ENCODE measurements around the gene MVB12B. TPM values are rescaled to one million over a fixed set of nuclear protein-coding genes. Genes with fewer than 3 reads are reported as not detected.
"Not testable (repeated sequence)": the region's sequence is repeated elsewhere in the genome, so short reads cannot be mapped to it uniquely, and the experiment has no call there.

MVB12B gene
- total RNA-seq, 1 experiment from 2014 or later, result 6.1 TPM

- peak; percentile 90 for DNase-seq (ENCODE audit: low read depth)
These were observed 144.5 kb downstream of the MVB12B start for GRCh38 chr9:126471084-126471624.

GRCh38 chr9:126472198-126472947 lies 145.7 kb downstream of the MVB12B start:
- DNase-seq (ENCODE audit: low read depth), result no peak

- no peak for DNase-seq (ENCODE audit: low read depth)
These were observed 146.3 kb downstream of the MVB12B start for GRCh38 chr9:126472948-126473298.

GRCh38 chr9:126474206-126474765 lies 147.7 kb downstream of the MVB12B start:
- peak; percentile 63 for DNase-seq (ENCODE audit: low read depth)

- peak; percentile 95 for DNase-seq (ENCODE audit: low read depth)
These were observed 148.3 kb downstream of the MVB12B start for GRCh38 chr9:126474786-126475485.

- no peak for DNase-seq (ENCODE audit: low read depth)
These were observed 149.4 kb downstream of the MVB12B start for GRCh38 chr9:126475933-126476555.

GRCh38 chr9:126477432-126477831 lies 150.8 kb downstream of the MVB12B start:
- DNase-seq (ENCODE audit: low read depth), result not testable (repeated sequence)

GRCh38 chr9:126478216-126478981 lies 151.8 kb downstream of the MVB12B start:
- no peak for DNase-seq (ENCODE audit: low read depth)

GRCh38 chr9:126479515-126479914 lies 152.9 kb downstream of the MVB12B start:
- DNase-seq (ENCODE audit: low read depth), result no peak

- no peak for DNase-seq (ENCODE audit: low read depth)
These were observed 154.2 kb downstream of the MVB12B start for GRCh38 chr9:126480813-126481212.

GRCh38 chr9:126481862-126482261 lies 155.2 kb downstream of the MVB12B start:
- no peak for DNase-seq (ENCODE audit: low read depth)

GRCh38 chr9:126482361-126483044 lies 155.9 kb downstream of the MVB12B start:
- DNase-seq (ENCODE audit: low read depth), result peak; percentile 36

GRCh38 chr9:126483468-126484073 lies 156.9 kb downstream of the MVB12B start:
- DNase-seq (ENCODE audit: low read depth), result no peak

- no peak for DNase-seq (ENCODE audit: low read depth)
These were observed 159.0 kb downstream of the MVB12B start for GRCh38 chr9:126485662-126486061.

- DNase-seq (ENCODE audit: low read depth), result no peak
These were observed 159.6 kb downstream of the MVB12B start for GRCh38 chr9:126486276-126486675.

GRCh38 chr9:126487856-126488255 lies 161.2 kb downstream of the MVB12B start:
- no peak for DNase-seq (ENCODE audit: low read depth)

- DNase-seq (ENCODE audit: low read depth), result no peak
These were observed 161.7 kb downstream of the MVB12B start for GRCh38 chr9:126488310-126488709.

- DNase-seq (ENCODE audit: low read depth), result no peak
These were observed 162.3 kb downstream of the MVB12B start for GRCh38 chr9:126488881-126489404.

GRCh38 chr9:126489581-126490213 lies 163.1 kb downstream of the MVB12B start:
- no peak for DNase-seq (ENCODE audit: low read depth)

GRCh38 chr9:126490214-126490631 lies 163.6 kb downstream of the MVB12B start:
- DNase-seq (ENCODE audit: low read depth), result no peak

Data from Daoy (cell line).